Muscle of back (tissue), 13 donors: ENCODE results near the gene RPL41. TPM values are rescaled to one million over a fixed set of nuclear protein-coding genes. Genes with fewer than 3 reads are reported as not detected.
"Not testable (repeated sequence)": the region's sequence is repeated elsewhere in the genome, so short reads cannot be mapped to it uniquely, and the experiment has no call there.

Experiments used
- DNase-seq, 3 donors: peaks; one replicate each; pipeline versions ENCODE4 v3.0.0 to v3.0.0-alpha.2; 2013
- long read RNA-seq, 9 donors: transcript quantifications; one replicate each; lab custom pipeline, GENCODE V29; 2026
- polyA plus RNA-seq, 10 donors: library from polyadenylated mRNA; unstranded; fragments of 120-200 nt; gene quantifications; one replicate each; pipeline ENCODE4 v1.2.1, GENCODE V29; 2013; ENCODE audit not compliant: insufficient read length in 10 of 10

Gene RPL41
- 1,000 to 10,000 TPM; 4,692 to 6,543 (median 5,537) TPM for polyA plus RNA-seq
- long read RNA-seq, donor 1, transcript RPL41-201 (4 exons, 551 nt) = minor isoform, 5 of 567 reads
- long read RNA-seq, donor 1, transcript RPL41-202 (4 exons, 469 nt) = major isoform, 366 of 567 reads
- long read RNA-seq, donor 1, transcript RPL41-204 (3 exons, 699 nt) = minor isoform, 105 of 567 reads
- long read RNA-seq, donor 1, transcript RPL41-206 (2 exons, 595 nt) = minor isoform, 26 of 567 reads
- long read RNA-seq, donor 1, partial matches to known transcripts = 27 of 567 reads
- long read RNA-seq, donor 1, other reads (novel, unspliced or antisense) = 33 of 567 reads
- long read RNA-seq, donor 2, transcript RPL41-204 (3 exons, 699 nt) = minor isoform, 110 of 558 reads
- long read RNA-seq, donor 2, transcript RPL41-206 (2 exons, 595 nt) = minor isoform, 24 of 558 reads
- long read RNA-seq, donor 2, transcript RPL41-202 (4 exons, 469 nt) = major isoform, 357 of 558 reads
- long read RNA-seq, donor 2, partial matches to known transcripts = 21 of 558 reads
- long read RNA-seq, donor 2, other reads (novel, unspliced or antisense) = 41 of 558 reads
- long read RNA-seq, donor 3, partial matches to known transcripts = 0 of 2 reads
- long read RNA-seq, donor 3, other reads (novel, unspliced or antisense) = 0 of 2 reads
- long read RNA-seq, donor 4, transcript RPL41-204 (3 exons, 699 nt) = minor isoform, 78 of 454 reads
- long read RNA-seq, donor 4, transcript RPL41-201 (4 exons, 551 nt) = minor isoform, 7 of 454 reads
- long read RNA-seq, donor 4, transcript RPL41-206 (2 exons, 595 nt) = minor isoform, 29 of 454 reads
- long read RNA-seq, donor 4, transcript RPL41-202 (4 exons, 469 nt) = major isoform, 281 of 454 reads
- long read RNA-seq, donor 4, partial matches to known transcripts = 9 of 454 reads
- long read RNA-seq, donor 4, other reads (novel, unspliced or antisense) = 43 of 454 reads
- long read RNA-seq, donor 5, transcript RPL41-202 (4 exons, 469 nt) = major isoform, 694 of 1,049 reads
- long read RNA-seq, donor 5, transcript RPL41-201 (4 exons, 551 nt) = minor isoform, 6 of 1,049 reads
- long read RNA-seq, donor 5, transcript RPL41-206 (2 exons, 595 nt) = minor isoform, 50 of 1,049 reads
- long read RNA-seq, donor 5, transcript RPL41-204 (3 exons, 699 nt) = minor isoform, 181 of 1,049 reads
- long read RNA-seq, donor 5, partial matches to known transcripts = 51 of 1,049 reads
- long read RNA-seq, donor 5, other reads (novel, unspliced or antisense) = 65 of 1,049 reads
- long read RNA-seq, donor 6, transcript RPL41-202 (4 exons, 469 nt) = major isoform, 318 of 568 reads
- long read RNA-seq, donor 6, transcript RPL41-206 (2 exons, 595 nt) = minor isoform, 56 of 568 reads
- long read RNA-seq, donor 6, transcript RPL41-204 (3 exons, 699 nt) = minor isoform, 119 of 568 reads
- long read RNA-seq, donor 6, partial matches to known transcripts = 14 of 568 reads
- long read RNA-seq, donor 6, other reads (novel, unspliced or antisense) = 54 of 568 reads
- long read RNA-seq, donor 7, transcript RPL41-202 (4 exons, 469 nt) = major isoform, 291 of 425 reads
- long read RNA-seq, donor 7, transcript RPL41-206 (2 exons, 595 nt) = minor isoform, 33 of 425 reads
- long read RNA-seq, donor 7, transcript RPL41-204 (3 exons, 699 nt) = minor isoform, 66 of 425 reads
- long read RNA-seq, donor 7, partial matches to known transcripts = 14 of 425 reads
- long read RNA-seq, donor 7, other reads (novel, unspliced or antisense) = 17 of 425 reads
- long read RNA-seq, donor 8, transcript RPL41-204 (3 exons, 699 nt) = minor isoform, 99 of 432 reads
- long read RNA-seq, donor 8, transcript RPL41-202 (4 exons, 469 nt) = major isoform, 256 of 432 reads
- long read RNA-seq, donor 8, transcript RPL41-206 (2 exons, 595 nt) = minor isoform, 44 of 432 reads
- long read RNA-seq, donor 8, partial matches to known transcripts = 6 of 432 reads
- long read RNA-seq, donor 8, other reads (novel, unspliced or antisense) = 23 of 432 reads
- long read RNA-seq, donor 9, transcript RPL41-202 (4 exons, 469 nt) = major isoform, 60 of 84 reads
- long read RNA-seq, donor 9, transcript RPL41-206 (2 exons, 595 nt) = minor isoform, 6 of 84 reads
- long read RNA-seq, donor 9, transcript RPL41-204 (3 exons, 699 nt) = minor isoform, 18 of 84 reads
- long read RNA-seq, donor 9, partial matches to known transcripts = 0 of 84 reads
- long read RNA-seq, donor 9, other reads (novel, unspliced or antisense) = 0 of 84 reads

DNA sequence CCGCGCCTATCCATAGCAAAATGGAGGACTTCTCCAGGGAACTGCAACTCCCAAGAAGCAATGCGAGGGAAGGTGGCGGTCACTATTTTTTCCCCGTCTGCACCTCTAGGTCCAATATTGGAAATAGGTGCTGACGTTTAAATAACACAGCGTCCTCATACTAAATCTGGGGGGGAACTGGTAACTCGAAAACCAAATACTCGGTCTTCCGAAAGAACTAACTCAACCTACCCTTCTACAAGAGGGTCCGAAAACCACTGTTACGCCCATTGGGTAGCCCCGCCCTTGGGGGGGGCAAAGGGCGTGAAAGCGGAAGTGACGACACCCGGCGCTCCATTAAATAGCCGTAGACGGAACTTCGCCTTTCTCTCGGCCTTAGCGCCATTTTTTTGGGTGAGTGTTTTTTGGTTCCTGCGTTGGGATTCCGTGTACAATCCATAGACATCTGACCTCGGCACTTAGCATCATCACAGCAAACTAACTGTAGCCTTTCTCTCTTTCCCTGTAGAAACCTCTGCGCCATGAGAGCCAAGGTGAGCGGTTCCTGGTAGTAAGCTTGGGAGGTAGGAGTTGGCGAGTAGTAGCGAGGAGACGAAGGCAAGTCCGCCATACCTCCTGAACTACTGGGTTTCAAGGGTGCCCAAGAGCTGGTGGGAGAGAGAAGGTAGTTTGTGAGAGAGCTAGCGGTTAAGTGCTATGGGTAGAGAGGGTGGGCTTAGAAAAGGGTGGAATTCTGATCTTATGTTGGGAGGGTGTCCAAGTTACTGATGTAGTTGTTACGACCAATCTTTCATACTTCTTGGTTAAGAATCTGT lies at the start of gene RPL41:
Gene RPL41 (plus strand): TSS at position 367 of the 815 bp plus-strand sequence.
- DNase-seq = peak; percentile 97 to 99 (median 98)

DNA sequence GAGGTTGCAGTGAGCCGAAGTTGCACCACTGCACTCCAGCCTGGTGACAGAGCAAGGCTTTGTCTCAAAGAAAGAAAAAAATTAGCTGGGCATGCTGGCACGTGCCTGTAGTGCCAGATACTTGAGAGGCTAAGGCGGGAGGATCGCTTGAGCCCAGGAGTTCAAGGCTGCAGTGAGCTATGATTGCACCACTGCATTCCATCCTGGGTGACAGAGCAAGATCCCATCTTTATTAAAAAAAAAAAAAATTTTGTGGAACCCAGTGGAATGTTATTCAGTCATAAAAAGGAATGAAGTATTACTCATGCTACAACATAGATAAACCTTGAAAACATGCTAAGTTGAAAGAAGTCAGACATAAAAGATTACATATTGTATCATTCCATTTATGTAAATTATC lies 44.8 kb upstream of the RPL41 start:
- DNase-seq = no peak

DNA sequence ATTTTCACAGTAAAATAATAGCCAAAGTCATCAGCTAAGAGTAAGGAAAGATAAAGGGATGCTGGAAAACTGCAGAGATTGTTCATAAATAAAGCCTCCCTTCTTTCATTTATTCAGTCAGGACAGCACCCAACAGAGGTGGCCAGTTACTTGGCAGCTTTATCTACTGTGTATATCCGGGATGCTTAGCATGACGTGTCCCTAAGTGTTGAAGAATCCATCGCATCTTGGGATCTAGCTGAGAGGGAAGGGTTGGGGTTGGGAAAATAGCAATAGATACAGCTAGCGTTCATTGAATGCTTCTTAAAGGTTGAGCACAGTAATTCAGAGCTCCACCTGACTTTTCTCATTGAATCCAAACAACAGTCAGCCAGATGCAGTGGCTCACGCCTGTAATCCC lies 42.0 kb upstream of the RPL41 start:
- no peak for DNase-seq

DNA sequence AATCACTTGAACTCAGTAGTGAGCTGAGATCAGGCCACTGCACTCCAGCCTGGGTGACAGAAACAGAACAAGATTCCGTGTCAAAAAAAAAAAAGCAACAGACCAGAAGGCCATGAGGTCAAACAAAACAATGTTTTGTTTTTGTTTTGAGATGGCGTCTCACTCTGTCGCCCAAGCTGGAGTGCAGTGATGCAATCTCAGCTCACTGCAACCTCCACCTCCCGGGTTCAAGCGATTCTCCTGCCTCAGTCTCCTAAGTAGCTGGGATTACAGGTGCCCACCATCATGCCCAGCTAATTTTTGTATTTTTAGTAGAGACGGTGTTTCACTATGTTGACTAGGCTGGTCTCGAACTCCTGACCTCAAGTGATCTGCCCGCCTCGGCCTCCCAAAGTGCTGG lies 38.5 kb upstream of the RPL41 start:
- not testable (repeated sequence) for DNase-seq

DNA sequence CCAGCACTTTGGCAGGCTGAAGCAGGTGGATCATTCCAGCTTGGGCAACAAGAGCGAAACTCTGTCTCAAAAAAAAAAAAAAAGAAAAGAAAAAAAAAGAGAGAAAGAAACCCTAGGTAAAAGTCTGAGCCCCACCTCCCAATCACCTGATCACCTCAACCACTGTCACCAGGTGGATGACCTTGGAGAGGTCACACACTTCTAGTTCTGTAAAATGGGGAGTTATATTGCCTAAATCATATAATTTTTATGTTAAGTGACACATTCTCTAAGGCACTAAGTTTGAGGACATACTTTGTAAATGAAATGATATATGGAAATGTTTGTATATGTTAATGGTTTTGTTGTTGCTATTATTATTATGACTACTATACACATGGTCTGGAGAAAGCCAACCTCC lies 38.0 kb upstream of the RPL41 start:
- DNase-seq = no peak

DNA sequence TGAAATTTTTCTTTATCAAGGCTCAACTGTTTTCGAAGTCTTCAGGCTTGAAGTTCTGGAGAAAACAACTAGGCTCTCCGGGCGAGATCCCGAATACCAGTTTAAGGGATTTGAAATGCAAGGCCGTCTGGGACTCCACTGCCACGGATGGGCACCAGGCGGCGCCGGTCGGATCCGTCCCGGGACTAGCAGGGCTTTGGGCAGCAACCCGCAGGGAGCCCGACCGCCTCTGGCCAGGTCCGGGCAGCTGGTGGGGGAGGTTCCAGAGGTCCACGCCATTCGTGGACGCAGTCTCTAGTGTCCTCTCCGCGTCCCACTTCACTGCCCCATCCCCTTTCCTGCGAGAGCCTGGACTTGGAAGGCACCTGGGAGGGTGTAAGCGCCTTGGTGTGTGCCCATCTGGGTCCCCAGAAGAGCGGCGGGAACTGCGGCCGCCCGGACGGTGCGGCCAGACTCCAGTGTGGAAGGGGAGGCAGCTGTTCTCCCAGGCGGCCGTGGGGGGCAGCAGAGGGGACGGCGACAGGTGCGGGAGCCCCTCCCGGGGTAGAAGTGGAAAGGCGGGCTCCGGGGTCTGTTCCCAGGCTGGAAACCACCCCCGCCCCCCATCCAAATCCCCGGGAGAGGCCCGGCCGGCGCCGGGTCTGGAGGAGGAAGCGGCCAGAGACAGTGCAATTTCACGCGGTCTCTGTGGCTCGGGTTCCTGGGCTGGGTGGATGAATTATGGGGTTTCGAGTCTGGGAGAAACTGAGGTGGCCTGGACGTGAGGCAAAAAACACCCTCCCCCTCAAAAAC lies 37.3 kb upstream of the RPL41 start:
- peak; percentile 59 to 85 (median 67) for DNase-seq

DNA sequence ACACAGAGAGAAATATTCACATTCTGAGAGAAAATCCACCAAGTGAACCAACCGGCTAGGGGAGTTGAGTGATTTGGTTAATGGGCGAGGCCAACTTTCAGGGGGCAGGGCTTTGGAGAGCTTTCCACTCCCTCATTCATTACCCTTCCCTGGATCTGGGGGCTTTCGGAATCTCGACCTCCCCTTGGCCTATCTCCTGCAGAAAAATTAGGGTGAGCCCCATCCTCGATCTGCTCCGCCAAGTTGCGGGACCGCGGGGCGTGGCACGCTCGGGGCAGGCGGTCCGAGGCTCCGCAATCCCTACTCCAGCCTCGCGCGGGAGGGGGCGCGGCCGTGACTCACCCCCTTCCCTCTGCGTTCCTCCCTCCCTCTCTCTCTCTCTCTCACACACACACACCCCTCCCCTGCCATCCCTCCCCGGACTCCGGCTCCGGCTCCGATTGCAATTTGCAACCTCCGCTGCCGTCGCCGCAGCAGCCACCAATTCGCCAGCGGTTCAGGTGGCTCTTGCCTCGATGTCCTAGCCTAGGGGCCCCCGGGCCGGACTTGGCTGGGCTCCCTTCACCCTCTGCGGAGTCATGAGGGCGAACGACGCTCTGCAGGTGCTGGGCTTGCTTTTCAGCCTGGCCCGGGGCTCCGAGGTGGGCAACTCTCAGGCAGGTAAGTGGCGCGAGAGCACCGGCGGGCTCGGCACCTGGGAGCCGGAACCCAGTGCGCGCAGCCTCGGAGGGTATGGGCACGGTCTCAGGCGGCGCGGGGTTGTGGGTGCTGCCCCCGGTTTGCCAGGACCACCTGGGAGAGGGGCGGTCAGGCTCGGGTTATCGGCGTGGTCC lies 36.5 kb upstream of the RPL41 start, which contains the start of gene ERBB3:
Gene ERBB3 (plus strand): TSS at position 443 of the 833 bp plus-strand sequence. CDS start 136 bp downstream, at position 579.
- DNase-seq = peak; percentile 67 to 89 (median 79)

DNA sequence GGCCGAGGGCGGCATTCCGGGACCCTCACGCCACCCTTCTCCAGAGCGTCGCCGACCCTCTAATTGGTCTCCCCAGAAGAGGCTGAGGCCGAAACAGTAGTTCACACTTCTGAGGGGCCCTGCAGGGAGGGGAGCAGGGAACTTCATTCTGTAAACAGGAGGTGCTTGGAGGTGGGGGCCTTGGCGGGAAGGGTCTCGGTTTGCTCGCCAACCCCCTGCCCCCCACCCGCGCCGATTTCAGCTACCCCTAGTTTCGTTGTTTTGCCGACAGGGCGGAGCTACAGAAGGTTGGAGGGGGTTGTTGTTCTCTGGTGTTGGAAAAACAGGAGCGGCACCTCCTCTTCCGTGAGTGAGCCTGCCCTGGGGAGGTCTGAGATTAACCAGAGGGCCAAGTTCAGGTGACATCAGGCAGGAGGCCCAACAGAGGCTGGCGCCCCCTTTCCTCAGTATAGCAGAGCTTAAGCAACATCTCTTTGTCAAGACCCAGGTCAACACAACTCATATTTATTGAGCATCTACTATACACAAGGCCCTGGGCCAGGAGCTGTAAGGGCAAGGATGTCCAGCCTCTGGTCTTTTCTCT lies 35.8 kb upstream of the RPL41 start:
- DNase-seq = peak in 1 of 3 donors; percentile 21

DNA sequence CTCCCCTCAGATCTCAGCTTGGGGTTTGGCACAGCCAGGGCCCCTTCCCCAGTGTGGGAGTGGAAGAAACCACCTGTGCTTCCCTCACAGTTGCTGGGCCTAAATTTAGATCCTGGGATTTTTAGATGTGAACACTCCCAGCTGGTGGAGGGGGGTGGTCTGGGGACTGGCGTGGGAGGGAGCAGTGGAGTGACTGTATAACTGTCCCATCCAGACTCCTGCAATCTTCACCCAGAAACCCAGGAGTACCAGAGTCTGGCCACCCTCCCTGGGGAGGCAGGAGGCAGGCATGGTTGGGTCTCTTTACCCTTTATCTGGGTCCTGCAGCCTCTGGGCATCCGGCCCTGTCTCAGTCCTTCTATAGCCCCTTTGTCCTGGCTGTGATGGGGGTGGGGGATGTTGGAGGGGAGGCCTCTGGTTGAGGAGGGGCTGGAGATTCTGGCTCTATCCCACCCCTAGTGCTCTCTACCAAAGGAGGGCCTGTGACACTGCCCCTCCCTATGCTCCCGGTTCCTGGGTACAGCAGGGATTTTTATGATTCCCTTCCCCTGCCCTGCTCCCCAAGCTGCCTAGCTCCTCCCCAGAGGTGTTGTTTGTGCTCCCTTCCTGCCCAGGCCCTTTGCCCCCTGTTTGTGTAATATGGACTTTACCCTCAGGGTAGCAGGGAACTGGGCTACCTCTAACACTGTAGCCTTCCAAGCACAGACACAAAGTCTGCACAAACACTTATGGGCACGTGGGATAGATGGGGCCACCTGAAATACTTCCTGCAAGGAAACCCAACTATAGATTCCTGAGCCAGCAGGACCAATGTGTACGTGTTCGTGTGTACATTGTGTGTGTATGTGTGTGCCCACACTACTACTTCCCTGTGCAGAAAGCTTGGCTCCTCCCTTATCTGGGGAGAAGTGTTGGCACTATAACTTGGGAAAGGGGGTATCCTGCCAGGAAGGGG lies 34.8 kb upstream of the RPL41 start:
- peak; percentile 56 to 67 (median 60) for DNase-seq

DNA sequence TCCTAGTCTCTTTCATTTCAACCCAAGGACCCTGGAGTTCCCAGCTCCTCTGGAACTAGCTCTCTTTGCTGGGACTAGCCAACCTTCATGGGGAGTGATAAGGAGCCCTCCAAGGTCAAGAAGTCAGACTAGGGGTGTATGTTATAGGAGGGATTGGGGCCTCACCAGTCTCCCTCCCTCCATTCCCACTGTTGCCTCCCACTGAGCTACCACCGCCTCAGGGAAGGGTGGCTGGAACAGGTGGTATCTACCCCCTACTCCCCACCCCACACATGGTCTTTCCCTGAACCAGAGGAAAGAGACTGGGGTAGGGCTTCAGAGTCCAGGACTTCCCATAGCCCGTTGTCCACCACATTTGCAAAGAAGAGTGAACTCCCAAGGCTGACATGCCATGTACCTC lies 34.1 kb upstream of the RPL41 start:
- DNase-seq = no peak

DNA sequence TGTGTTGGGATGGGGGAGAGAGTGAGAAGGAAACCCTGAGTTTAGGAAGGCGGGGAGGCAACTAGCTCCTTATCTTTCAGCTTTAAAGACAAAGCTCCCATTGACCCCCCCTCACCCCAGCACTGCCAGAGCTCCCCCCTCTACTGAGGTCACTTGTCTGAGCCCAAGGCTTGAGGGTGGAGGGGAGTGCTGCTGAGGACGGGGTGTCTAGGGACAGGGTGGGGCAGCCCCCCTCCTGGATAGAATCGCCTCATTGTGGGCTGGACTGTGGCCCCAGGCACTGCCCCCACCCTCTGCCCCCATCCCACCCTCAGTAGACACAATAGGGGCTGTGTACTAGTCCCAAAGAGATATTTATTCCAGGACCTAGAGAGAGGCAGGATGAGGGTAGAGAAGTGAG lies 33.5 kb upstream of the RPL41 start:
- no peak for DNase-seq

DNA sequence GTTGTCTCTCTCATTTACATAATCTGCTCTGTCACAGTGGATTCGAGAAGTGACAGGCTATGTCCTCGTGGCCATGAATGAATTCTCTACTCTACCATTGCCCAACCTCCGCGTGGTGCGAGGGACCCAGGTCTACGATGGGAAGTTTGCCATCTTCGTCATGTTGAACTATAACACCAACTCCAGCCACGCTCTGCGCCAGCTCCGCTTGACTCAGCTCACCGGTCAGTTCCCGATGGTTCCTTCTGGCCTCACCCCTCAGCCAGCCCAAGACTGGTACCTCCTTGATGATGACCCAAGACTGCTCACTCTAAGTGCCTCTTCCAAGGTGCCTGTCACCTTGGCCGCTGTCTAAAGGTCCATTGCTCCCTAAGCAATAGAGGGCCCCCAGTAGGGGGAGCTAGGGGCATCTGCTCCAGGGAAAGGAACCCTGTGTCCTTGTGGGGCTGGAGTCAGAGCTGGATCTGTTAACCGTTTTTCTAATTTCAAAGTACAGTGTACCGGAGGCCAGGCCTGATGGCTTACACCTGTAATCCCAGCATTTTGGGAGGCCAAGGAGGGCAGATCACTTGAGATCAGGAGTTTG lies 31.4 kb upstream of the RPL41 start:
- DNase-seq = no peak

DNA sequence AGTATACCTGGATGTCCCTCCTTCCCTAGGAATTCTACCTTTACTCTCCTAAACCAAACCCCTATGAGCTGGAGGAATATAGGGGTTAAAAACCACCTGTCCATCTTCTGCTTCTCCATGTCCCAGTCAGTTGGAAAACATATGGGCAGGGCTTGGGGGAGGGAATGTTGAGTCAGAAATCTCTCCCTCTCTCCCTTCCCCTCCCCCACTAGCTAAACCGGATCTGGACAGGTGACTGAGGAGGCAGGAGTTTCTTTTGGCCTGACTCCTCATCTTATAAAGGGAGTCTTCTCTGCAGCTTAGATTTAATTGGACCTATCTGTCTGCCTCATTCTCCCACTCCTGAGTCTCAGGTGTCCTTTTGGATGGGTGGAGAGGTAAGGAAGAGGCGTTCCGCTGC lies 30.3 kb upstream of the RPL41 start:
- no peak for DNase-seq

DNA sequence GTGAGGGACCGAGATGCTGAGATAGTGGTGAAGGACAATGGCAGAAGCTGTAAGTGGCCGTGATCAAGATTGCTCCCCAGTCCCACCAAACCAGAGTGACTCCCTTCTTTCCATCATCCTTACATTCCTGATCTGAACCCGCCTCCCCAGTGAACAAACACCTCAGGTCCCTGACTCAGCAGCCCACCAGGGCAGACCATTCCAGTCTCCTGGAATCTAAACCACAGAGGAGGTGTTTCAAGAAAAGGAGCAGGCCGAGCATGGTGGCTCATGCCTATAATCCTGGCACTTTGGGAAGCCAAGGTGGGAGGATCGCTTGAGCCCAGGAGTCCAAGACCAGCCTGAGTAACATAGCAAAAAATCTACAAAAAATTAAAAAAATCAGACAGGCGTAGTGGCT lies 29.8 kb upstream of the RPL41 start:
- no peak for DNase-seq

DNA sequence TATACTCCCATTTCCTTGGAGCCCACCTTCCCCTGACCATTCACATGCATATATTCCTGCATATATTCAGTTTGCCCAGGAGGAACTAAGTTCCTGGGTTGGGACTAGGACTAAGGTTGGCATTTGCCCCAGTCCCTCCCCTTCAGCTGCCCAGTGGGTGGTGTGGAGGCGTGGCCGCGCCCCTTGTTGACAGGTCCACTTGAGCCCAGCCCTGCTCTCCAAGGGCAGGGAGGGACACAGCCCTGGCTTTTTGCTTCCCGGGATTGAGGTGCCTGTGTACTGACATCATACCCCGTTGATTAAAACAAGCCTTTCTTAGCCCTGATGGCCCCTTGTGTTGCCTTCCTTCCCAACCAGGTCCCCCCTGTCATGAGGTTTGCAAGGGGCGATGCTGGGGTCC lies 29.2 kb upstream of the RPL41 start:
- no peak for DNase-seq
